HG02610 (cell line): ENCODE measurements around the gene SUMF1.

ENCODE experiments used
- ATAC-seq: cut with Tn5 transposase; IDR thresholded peaks from one replicate; pipeline ENCODE4 v1.9.1; 2021; ENCODE audit warnings: mild to moderate bottlenecking, moderate library complexity; ENCODE audit not compliant: unreplicated experiment

The SUMF1 gene

DNA sequence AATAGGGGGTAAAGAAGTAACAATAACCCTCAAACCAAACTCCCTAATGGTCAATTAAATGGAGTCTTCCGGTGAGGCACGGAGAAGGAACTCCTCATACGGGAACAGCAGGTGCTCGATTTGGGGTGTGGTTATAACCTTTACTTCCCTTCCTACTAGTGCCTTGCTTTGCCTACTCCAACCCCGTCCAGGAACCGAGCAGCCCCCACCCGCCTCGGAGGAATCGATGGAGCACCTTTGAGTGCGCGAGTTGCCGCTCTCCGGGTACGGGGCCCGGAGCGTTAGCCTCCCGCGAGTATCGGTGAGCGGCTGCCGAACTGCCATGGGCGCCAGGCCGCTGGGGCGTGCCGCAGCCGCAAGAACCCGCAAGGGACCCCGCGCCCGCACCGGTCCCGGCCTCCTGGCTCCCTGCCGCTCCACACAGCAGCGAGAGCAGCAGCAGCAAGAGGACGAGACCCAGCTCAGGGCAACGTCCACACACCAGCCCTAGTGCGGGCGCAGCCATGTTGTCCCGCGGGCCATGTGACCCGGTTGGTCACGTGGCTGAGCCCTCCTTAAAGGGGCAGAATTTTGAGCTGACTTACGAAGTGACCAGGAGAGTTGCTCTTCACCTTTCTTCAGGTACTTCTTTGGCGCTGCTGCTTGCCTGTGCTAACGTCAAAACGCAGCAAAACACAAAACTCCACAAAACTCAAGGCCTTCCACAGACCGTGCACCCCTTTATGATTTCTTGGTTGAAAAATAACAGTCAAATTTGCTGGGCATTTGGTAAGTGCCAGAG lies at the start of gene SUMF1:
SUMF1 (minus strand) TSS at position 529 of the 781 bp plus-strand sequence; CDS start at position 505, 24 bp downstream.
- peak; percentile 99 for ATAC-seq

DNA sequence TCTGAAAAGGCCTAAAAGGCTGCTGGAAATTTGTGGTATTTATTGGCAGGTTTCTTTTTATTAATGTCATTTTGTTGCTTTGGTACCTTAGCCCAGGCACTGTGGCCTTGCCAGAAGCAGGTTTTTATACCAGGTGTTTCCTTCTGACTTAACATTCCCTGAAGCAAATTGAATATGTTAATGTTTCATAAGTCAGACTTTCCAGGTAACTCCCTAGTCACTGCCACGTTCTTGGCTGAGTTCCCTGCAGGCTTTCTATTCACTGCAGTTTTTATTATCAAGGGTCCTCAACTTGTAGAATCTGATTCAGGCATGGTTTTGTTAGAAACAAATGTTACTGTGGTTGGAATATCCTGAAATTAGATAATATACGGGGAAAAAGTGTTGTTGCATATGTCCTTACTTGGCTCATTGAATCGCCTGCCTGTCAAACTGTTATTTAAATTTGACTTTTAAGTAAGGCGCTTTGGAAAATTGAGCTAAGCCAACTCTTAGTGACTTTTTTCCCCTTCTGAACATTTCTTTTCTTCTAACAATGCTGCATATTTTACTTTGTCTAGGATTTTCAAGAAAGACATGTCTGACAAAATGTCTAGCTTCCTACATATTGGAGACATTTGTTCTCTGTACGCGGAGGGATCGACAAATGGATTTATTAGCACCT lies 49.0 kb upstream of the SUMF1 start:
- ATAC-seq, result no peak

DNA sequence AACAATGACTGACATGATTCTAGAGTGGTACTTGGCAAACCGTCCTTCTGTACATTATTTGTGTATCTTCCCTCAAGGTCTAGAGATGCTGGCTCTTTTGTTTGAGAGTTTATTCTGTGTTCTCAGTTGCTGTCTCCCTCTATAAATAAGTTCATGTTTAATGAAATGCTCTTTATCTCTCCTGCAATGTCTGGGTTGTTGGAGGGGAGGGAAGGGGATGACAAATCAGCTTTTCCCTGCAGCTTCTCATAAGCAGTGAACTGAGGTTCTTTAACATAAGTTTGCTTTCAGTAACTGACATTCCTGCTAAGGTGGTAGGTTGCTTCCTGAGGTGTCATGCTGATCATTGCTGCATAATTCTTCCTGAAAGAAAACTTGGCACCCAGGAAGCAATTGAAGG lies 47.8 kb upstream of the SUMF1 start:
- no peak for ATAC-seq

DNA sequence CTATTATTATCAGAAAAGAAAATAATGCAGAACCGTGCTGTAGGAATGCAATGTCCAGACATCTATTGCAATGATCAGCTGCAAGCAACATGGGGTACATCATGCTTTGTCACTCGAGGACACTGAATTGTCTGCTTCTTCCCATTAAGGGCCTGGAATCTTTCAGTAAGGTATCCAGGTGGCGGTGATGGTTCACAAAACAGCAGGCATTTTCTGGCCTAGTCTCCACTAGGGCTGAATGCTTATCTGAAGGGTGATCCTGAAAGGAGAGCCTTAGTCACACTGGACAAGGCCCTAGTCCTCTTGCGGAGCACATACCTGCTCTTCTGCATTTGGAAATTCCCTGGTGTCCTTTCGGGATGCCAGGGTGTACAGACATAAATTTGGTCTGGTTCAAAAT lies 47.3 kb upstream of the SUMF1 start:
- ATAC-seq, result no peak

DNA sequence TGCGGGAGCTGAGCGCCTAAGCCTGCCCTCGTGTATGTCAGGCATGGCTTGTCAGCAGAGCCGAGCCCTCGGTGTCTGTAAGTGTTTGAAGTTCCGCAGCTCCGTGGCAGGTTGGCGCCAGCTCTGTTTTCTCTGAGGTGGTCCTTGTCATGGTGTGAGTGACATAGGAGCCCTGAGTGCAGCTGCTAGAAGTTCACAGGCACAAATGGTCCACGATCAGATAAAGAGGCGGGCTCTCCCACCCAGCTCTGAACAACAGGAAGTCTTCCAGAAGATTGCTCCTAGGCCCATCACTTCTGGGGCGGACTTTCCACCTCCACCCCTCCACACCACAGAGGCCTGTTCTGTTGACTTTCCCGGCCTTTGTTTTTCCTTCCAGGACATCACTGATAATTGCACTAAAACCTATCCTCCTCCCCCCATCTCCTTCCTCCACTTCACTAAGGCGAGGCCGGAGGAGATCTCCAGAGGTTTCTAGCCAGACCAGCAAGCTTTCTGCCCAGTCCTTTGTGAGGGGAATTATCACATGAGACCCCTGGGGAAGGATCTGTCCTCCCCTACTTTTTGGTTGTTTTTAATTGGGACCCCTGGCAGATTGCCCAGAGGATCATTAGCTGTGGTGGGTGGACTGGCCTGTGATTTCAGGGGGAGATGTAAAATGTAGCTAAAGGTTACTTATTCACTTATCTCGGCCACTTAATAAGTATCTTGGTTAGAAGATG lies 46.0 kb upstream of the SUMF1 start:
- ATAC-seq, result no peak

DNA sequence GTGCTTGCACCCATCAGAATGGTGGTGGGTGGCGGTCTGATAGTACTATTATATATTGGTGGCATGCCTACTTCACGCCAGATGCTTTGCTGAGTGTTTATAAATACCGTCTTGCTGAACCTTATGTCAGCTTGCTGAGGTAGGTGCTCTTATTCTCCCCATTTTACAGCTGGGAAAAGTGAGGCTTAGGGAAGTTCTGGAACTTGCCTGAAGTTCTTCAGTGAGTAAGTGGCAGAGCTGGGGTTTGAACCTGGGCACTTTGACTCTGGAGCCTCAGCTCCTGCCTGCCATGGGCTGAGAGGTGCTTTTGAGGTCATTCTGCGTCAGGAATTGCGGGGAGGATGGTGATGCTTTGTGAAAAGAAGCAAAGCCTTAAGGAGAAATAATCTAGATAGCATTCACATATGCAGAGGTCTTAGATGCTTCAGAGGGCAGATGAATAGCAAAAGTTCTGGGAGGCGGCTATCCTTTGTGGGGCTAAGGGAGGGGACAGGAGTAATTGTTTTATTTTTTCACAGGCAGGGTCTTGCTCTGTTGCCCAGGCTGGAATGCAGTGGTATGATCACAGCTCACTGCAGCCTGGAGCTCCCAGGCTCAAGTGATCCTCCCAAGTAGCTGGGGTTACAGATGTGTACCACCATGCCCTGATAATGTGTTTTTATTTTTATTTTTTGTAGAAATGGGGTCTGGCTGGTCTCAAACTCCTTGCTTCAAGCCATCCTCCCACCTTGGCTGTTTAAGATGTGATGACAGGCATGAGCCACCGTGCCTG lies 44.6 kb upstream of the SUMF1 start:
- no peak for ATAC-seq

DNA sequence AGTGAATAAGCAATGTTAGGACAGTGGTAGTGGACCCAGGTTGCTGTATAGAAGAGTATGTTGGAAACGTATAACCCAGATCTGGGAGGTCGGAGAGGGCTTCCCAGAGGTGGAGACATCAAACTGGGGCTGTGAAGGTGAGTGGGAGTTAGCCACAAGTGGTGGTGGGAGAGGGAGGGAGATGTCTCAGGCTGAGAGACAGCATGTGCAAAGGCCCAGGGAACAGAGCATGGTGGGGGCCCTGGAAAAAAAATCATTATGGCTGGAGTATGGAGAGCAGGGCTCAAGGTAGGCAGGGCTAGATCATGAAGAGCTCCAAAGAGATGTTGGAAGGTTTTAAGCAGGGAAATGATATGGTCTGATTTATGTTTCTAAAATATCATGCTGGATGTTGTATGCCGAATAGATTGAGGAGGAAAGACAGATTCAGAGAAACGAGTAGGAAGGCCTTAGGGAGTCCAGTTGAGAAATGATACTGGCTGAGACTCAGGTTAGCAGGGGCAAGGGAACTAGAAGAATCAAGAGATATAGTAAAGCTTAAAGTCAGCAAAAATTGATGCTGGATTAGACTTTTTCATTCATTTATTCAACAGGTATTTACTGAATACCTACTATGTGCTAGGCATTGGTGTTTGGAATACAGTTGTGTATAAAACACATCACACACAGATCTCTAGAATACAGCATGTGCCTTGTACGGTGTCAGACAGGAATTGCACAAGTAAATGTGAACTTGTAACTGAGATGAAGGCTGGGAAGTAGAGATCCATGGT lies 43.1 kb upstream of the SUMF1 start:
- no peak for ATAC-seq

DNA sequence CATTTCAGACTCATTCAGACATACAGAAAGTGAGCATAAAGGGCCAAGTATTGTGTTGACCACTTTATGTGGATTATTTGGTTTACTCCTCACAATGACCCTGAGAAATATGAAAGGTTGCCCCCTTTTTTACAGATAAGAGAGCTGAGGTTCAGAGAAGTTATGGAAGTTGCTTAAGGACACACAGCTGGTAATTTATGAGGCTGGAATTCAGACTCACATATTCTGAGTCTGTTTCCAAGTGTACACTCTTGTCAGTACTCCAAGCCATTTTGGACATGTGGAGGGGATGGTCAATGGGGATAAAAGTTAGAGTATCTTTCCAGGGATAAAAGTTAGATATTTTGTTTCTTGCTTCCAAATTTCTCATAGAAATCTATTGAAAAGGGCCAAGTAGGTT lies 42.0 kb upstream of the SUMF1 start:
- ATAC-seq, result no peak

DNA sequence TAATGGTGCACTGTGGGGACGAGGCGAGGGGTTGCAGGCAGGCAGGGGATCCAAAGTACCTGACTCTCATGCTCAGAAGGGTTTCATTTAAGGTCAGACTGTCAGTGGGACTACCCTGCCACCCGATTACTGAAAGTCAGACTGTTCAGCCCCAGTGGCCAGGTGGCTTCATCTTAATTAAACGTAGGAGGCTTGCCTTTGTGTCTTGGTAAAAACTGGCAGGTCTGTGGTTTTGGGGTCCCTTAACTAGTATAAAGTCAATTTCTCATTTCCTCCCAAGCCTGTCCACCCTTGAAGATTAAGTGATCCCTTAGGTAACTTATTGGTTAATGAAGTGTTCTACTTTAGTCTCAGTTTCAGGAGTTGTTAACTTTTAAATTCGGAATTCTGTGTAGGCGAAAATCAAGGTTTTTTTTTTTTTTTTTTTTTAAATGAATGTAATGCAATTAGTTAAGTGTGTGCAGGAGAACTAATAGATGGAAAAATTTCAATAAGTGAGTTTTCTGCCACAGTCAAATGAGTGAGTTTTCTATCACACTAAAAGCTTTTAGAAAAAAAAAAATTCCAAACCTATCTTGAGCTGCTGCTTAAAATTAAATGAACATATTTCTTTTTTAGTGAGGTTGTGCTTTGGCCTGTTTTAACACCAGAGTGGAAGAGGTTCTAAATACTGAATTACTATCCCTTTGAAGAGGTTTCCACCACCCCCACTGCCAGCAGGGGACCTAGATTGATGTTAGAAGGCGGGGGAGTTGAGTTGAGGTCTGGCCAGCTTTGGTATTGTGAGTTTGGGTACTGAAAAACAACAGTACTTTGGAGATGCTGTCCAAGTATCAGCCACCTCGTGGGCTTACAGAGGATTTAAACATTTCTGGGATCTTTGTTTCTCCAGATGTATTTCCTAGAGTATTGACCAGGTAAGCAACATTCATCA lies 41.2 kb upstream of the SUMF1 start:
- ATAC-seq, result peak; percentile 83

DNA sequence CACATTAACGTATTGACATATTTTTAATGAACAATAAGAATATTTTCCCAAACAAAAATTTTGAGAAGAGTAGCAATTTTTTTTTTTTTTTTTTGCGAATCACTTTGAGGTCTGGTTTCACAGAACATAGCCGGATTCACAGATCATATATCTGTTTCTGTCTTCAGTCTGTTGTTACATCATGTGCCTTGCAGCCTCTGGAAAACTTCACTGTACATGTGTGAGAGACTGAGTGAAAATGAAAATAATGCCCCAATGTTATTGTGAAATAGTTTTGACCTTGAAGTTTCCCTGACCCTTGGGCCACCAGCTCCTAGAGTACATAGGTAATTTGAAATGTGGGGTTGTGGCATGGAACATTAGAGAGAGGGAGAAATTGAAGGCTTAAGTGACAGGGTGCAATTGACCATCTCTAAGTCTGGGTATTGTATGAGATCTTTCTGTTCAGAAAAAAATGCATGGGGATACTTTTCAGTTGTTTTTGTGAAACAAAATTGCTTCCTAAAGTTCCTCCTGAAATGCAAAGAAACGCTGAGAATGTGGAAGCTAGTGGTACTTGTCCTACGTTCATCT lies 40.0 kb upstream of the SUMF1 start:
- ATAC-seq, result peak; percentile 23

DNA sequence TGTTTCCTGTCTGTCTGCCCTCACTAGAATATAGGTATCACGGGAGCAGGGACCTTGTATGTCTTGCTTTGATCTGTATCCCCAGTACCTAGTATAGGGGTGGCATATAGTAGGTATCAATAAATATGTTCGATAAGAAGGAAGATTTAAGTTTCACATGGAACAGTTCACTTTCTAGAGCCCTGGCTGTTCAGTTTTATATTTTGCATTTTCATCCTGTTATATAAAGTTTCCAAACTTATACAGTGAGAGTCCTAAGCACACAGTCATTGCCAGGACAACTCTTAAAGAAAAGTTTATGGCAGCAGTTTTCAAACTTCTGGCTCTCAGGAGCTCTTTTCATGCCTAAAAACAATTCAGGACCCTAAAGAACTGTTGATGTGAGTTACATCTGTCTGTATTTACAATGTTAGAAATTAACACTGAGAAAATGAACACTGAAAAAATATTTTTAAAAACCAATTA lies 39.5 kb upstream of the SUMF1 start:
- no peak for ATAC-seq

DNA sequence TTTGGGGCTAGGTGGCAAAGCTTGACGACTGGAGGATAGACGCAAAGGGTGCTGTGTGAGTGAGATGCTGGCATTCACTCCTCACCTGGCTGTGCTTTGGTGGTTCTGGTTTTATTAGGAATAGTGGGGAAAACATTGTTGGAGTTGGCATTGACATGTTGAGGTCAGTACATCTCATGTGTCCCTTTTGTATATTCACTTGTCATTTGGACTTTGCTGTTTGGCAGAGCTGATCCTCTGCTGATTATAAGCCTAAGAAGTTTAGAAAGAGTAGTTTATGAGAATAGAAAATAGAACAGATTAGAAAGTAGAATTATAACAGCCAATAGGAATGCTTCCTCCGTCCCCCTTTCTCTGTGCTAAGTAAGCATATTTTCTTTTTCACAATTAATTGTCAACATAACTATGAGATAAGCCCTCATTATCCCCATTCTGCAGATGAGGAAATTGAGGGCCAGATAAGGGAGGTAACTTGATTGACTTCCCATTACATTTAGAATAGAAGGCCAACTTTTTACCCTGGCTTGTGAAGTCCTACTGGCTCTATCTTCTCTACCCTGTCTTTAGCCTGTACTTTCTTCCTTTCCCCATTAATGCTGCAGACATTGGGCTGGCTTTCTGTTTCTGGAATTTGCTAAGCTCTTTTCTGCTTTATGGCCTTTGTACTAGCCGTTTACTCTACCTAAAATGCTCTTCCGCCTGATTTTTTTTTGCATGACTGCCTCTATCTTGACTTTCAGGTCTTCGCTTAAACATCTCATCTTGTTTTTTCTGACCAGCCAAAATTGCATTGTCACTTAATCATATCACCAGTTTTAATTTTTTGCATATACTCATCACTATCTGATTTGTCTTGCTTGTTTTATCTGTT lies 38.9 kb upstream of the SUMF1 start:
- ATAC-seq, result no peak

DNA sequence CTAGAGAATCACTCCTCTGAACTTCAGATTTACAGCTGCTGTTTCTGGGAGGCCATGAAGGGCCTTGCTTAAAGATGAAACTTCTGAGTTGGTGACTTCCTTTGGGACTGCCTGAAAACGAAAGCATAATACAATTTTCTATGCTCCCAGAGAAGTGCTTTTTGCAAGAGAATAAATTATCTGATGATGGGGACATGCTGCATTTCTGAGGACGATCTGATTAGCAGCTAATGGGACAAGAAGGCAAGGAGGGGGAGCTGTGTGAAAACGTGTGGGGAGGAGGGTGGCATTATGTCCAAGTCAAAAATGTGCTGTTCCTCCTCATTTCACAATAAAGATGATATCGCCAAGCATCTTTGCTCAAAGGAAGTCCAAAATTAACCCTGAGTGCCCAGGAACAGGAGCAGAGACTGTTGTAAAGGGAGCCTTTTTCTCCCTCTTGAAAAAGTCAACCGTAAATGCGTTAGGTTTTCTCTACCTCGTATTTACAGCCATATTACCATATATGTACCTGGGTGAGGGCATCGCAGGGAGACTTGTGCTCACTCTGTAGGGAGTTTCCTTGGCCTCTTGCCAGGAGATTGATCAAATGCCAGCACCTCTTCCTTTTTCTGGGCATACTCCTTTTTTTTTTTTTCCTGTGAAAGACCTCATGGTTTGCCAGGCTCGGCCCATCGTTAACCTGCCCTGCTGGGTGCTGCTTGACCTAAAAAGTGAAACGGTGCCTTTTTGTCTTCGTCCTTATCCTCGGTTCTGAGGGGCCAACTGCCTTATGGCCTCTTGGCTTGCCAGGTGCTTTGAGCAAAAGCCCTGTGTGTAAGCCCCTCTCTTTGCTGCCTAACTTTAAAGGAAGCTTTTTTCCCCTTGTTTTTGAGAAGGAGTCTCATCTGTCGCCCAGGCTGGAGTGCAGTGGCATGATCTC lies 37.5 kb upstream of the SUMF1 start:
- no peak for ATAC-seq

DNA sequence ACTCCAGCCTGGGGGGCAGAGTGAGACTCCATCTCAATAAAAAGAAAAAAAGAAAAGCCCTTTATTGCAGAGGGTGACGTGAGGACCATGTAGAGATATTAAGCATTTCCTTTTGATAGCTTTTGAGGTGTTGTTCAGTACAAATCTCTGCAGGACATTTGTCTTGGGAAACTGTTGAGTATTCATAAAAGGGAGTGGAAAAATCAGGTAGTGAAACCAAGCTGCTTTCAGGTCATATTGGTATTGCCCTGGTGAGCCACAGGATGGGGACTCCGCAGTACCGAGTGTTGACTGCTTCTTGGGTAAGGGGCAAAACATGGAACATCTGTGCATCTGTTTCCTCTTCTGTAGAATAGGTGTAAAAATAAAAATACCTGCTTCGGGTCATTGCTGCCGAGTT lies 36.0 kb upstream of the SUMF1 start:
- ATAC-seq, result peak; percentile 41

DNA sequence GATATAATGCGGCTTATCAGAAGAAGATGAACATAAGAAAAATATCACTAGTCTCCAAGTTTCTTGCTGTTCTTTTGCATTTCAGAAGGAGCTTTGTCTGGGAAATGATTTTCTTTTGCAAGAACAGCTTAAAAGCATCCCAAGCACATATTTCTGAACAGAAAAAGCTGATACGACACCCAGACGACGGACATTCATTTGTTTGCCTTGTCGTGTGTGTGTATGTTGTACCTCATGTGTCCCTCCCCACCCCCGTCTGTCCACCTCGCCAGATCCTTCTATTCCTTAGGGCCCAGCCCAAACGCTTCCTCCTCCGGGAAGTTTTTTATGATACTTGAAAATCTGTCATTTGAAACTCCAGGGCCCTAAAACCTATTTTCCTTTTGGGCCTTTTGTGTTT lies 34.9 kb upstream of the SUMF1 start:
- ATAC-seq, result no peak

DNA sequence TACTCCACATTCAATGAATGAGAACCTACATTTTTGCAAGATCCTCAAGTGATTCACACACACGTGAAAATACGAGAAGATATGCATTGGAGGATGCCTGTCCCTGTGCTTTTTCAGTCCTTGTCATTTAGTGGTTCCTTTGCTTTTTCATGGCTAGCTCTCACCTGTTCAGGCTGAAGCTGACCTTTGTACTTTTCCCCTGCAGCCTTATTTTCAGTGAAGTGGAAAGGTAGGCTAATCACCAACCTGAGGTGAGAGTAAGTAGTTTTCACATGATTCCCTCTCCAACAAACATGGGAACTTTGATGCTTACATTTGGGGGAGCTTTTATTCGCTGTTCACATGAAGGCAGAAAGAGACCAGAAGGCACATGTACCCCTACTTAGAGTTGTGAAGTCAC lies 34.4 kb upstream of the SUMF1 start:
- no peak for ATAC-seq

DNA sequence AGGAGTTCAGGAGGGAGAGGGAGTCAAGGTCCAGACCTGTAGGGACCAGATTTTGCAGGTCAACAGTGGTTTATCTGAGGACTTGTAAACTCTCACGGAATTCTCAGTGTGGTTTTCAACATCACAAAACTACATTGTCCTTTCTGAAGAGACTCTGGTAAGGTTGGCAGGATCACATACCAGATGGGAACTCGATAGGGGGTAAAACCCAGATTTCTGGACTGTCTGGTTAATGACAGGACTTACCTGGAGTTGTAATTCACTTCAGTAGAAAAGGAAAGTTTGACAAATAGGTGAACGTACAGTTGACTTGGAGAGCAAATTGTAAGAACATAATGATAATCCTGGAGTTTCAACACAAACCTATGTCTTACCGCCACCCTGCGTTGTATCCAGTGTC lies 31.4 kb upstream of the SUMF1 start:
- ATAC-seq, result no peak
